Fibroblast of villous mesenchyme (primary cell): ENCODE data around the gene LDLRAP1. TPM values are rescaled to one million over a fixed set of nuclear protein-coding genes. Genes with fewer than 3 reads are reported as not detected.

Experiments
- DNase-seq: peaks from one replicate; pipeline ENCODE4 v3.0.0-alpha.2; 2010; ENCODE audit warnings: low read depth
- H3K4me3 ChIP-seq: 2 replicates; pipeline ENCODE4 v1.5.1; 2011; ENCODE audit warnings: low read depth, mild to moderate bottlenecking, low read length
- total RNA-seq: library from RNA; depleted of rRNA; stranded (reverse); fragments of >200 nt; gene quantifications from 2 replicates; pipeline ENCODE4 v1.2.3, GENCODE V29; 2012
- TF ChIP-seq, protein P1 (sequence below): IDR thresholded peaks from 2 replicates; pipeline ENCODE4 v1.5.1; 2012; ENCODE audit warnings: low read depth, mild to moderate bottlenecking, low read length; ENCODE audit not compliant: insufficient read depth

Gene LDLRAP1
- total RNA-seq, 1 donor = 24.6 TPM

DNA sequence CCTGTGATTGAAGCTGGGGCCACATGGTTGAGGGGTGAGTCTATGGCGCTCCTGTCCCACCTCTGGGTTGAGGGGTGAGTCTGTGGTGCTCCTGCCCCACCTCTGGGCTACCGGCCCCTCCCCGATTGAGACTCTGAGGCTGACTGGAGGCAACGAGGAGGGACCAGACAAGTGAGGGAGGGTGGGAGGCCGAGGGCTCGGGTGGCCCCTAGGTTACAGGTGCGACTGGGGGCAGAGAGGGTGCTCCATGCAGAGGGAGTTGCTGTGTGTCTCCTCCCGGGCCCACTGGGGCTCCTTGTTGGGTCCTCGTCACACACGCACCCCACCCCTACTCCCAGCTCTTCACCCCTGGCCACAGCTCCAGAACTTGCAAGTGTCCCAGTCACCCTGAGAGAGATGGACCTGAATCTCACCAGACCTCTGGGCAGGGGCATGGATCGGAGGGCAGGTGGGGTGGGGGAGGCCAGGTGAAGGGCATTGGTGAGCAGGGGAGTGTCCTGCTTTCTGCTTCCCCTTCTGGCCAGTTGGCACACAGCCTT lies 12.8 kb downstream of the LDLRAP1 start:
- TF ChIP-seq, protein P1, sequence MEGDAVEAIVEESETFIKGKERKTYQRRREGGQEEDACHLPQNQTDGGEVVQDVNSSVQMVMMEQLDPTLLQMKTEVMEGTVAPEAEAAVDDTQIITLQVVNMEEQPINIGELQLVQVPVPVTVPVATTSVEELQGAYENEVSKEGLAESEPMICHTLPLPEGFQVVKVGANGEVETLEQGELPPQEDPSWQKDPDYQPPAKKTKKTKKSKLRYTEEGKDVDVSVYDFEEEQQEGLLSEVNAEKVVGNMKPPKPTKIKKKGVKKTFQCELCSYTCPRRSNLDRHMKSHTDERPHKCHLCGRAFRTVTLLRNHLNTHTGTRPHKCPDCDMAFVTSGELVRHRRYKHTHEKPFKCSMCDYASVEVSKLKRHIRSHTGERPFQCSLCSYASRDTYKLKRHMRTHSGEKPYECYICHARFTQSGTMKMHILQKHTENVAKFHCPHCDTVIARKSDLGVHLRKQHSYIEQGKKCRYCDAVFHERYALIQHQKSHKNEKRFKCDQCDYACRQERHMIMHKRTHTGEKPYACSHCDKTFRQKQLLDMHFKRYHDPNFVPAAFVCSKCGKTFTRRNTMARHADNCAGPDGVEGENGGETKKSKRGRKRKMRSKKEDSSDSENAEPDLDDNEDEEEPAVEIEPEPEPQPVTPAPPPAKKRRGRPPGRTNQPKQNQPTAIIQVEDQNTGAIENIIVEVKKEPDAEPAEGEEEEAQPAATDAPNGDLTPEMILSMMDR = no peak

DNA sequence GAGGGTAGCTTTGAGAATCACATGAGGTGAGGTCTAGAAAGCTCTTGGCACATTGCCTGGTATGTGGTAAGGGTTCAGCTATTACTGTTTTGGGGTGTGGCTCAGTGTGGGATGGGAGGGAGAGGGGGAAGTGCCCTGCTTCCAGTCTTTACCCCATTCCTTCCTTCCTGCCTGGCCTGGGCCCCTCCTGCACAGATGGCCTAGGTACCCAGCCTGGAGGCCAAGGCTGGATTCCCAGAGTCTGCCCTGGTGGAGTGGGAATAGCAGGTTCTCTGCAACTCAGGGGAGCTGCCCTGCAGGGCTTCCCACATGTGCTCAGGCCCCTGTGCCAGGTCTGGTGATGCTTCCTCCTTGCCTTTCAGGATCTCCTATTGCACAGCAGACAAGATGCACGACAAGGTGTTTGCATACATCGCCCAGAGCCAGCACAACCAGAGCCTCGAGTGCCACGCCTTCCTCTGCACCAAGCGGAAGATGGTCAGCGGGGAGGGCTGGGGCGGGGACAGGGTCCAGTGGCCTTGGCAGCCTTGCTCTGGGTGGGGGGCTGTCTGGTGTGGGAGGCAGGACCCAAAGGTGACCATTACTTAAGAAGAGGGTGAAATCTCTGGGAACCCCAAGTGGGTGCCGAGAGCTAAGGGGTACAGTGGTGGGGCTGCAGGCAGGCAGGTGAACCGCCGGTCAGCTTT lies 13.5 kb downstream of the LDLRAP1 start:
- H3K4me3 ChIP-seq = no peak overlapping the region
- peak; percentile 64 for DNase-seq
- TF ChIP-seq, protein P1 = no peak

More for the DNA sequence above, 12.8 kb downstream of the LDLRAP1 start:
- no peak for DNase-seq
- no peak overlapping the region for H3K4me3 ChIP-seq

DNA sequence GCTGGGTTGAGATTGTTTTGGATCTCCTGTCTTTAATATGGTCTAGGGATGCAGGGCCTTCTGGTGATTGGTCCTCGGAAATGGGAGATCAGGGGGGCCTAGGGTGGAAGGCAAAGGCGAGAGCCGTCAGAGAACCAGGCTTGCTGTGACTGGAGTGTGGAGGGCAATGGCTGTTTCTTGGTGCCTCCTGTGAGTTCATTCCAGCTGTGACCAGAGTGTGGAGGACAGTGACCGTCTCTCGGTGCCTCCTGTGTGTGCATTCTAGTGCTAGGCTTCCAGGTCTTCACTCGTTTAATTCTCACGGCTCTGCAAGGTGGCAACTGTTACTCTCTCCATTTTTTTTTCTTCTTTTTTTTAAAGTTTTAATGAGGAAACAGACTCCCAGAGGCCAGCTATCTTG lies 14.1 kb downstream of the LDLRAP1 start:
- TF ChIP-seq, protein P1 = no peak
- no peak overlapping the region for H3K4me3 ChIP-seq
- DNase-seq = no peak

DNA sequence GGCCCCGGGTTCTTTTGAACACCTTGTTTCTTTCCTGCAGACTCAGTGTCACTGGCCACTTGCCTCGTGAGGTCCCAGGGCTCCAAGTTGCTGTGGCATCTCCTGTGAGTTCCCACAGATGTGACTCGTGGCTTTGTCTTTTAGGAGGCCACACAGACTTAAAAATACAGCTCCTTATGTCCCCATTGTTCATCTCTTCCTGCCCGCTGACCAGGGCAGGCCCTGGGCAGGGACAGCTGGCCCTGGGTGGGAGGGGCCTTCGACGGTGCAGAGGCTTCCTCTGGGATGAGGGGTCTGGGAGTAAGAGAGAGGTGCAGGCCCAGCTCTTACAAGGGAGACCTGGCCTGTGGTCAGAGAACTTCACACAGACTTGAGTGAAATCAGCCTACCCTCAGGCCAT lies 15.6 kb downstream of the LDLRAP1 start:
- H3K4me3 ChIP-seq = no peak overlapping the region
- no peak for DNase-seq
- TF ChIP-seq, protein P1 = no peak

DNA sequence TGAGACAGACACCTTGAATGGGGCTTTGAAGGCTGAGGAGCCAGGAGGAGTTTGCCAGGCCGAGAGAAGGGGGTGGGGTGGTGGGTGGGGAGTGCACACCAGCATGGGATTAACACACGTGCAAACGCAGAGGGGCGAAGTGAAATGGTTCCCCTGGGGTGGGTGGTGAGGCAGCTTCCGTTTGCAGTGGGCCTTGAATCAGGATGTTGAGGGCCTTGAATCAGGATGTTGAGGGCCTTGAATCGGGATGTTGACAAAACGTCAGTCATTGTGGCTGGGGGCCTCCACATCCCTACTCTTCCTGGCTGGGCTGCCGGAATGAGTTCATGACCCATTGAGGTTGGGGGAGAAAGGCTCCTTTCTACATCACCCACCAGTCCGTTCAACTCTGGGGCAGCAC lies 16.6 kb downstream of the LDLRAP1 start:
- no peak overlapping the region for H3K4me3 ChIP-seq
- TF ChIP-seq, protein P1 = no peak
- DNase-seq = no peak

DNA sequence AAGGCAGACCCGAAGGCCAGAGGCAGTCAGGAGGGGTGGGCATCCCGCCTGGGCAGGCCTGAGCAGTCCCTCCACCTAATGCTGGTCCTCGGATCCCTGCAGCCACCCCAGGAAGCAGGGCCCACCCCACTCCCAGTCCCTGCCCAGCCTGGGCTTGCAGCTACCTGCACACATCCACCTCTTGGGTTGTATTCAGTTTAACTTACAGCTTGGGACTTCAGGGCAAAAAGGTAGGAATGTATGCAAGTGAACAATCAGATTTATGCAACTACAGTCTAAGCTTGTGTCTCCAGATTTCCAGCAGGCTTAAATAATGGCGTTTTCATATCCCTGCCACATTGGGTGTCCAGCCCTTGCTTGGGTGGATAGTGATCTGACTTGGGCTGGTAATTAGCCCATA lies 17.4 kb downstream of the LDLRAP1 start:
- no peak for DNase-seq
- TF ChIP-seq, protein P1 = no peak
- H3K4me3 ChIP-seq = no peak overlapping the region
